GM08714 (cell line): ENCODE data around the gene DOC2B.
A peak's percentile ranks its signal among the peaks of the same experiment; 100 is the strongest.
"Not testable (repeated sequence)": the region's sequence is repeated elsewhere in the genome, so short reads cannot be mapped to it uniquely, and the experiment has no call there.

Experiments used
- H3K4me3 ChIP-seq: fragments of 200-500 bp; sonication (Bioruptor generic); 2 replicates; pipeline ENCODE4 v1.5.1; 2014; ENCODE audit warnings: mild to moderate bottlenecking, low read length, inconsistent platforms
- ZNF274 ChIP-seq: IDR thresholded peaks from 2 replicates; pipeline ENCODE4 v1.6.1; 2012; ENCODE audit warnings: mild to moderate bottlenecking, low read depth, low read length

The DOC2B gene

GRCh38 chr17:218432-219110 is 37.1 kb upstream of the DOC2B start:
- no peak for TF ChIP-seq ZNF274
- no peak overlapping the region for H3K4me3 ChIP-seq

DNA sequence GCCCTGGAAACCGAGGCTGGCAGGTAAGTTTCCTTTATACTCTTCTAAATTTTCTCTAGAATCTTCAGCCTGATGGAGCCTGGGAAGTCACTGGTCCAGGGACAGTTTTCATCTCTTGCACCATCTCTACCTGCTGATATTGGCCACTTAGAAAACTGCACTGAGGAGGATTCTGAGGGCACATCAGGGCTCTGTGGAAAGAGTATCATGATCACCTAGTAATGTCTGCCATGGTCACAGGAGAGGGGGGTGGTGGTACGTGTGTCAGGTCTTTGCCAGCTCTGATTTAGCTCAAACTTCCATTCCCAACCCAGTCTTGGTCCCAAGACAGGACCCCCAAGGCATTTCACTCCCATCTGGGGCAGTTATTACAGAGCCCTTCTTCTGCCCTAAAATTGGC is 35.2 kb upstream of the DOC2B start:
- TF ChIP-seq ZNF274, result no peak

DNA sequence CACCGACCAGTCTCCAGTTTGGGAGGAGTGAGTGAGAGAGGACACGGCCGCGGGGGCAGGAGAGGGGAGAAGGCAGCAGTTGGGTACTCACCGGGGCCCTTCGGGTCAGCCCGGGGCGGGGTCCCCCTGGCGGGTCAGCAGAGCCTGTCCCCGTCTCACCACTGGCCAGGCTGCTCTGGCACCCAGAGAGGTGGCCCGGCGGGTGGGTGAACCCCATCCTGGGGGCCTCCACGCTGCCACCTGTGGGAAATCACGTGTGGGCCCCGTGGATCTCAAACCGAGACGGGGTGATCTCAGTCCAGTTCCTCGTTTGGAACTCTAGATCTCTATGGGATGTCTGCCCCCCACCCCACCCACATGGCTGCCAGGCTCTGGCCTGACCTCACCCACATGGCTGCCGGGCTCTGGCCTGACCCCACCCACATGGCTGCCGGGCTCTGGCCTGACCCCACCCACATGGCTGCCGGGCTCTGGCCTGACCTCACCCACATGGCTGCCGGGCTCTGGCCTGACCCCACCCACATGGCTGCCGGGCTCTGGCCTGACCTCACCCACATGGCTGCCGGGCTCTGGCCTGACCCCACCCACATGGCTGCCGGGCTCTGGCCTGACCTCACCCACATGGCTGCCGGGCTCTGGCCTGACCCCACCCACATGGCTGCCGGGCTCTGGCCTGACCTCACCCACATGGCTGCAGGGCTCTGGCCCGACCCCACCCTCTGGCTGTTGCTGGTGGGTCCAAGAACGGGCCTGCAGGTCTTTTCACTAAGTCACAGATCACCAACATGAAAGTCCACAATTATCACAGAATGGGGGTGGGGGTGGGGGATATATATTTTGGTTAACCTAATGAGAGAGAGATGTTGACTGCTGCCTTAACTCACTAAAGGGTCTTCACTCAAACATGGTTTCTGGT is 34.4 kb upstream of the DOC2B start:
- peak overlapping the region; percentile 55; the same call in 1 of the 2 replicates for H3K4me3 ChIP-seq

More for the DNA sequence above, 35.2 kb upstream of the DOC2B start:
- H3K4me3 ChIP-seq, result no peak overlapping the region

DNA sequence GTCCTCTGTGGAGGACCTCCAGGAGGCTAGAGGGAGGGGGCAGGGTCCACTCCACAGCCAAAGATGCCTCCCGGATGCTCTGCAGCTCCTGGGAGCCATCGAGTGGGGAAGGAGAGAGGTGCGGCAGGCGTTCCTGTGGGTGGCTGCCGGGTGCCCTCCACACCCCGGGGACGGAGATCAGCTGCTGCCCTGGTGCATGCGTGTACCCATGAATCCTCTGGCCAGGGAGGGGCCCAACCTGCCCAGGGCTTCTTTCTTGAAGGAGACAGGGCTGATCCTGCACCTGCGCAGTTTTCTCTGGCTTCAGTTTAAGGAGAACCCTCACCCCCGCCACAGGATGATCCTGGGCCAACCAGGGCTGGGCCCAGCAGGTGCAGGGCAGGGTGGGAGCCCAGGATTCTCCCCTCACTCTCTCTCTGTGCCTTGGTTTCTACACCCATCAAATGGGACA is 33.5 kb upstream of the DOC2B start:
- H3K4me3 ChIP-seq, result peak overlapping the region; percentile 55; the same call in 1 of the 2 replicates
- TF ChIP-seq ZNF274, result no peak

- H3K4me3 ChIP-seq, result no peak overlapping the region
- no peak for TF ChIP-seq ZNF274
Measured at GRCh38 chr17:213286-214105, 32.0 kb upstream of the DOC2B start.

GRCh38 chr17:210402-210801 is 29.0 kb upstream of the DOC2B start:
- H3K4me3 ChIP-seq, result no peak overlapping the region
- no peak for TF ChIP-seq ZNF274

DNA sequence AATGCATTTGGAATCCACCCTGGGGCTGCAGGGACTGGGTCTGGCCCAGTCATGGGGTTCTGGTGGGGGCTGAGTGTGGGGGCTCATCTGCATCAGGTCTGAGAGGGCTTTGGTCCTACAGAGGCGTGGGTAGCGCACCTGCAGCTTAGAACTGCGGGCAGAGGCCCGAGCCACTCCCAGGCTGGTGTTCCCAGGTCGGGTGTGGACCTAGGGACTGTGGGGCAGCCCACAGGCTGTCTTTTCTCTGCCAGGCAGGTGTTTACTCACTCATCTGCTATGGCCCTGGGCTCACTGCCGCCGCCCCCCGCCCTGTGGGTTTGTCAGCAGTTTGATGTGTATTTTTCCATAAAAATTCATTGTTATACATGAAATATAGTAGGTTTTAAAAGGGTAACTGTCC is 27.0 kb upstream of the DOC2B start:
- no peak for TF ChIP-seq ZNF274
- H3K4me3 ChIP-seq, result no peak overlapping the region

DNA sequence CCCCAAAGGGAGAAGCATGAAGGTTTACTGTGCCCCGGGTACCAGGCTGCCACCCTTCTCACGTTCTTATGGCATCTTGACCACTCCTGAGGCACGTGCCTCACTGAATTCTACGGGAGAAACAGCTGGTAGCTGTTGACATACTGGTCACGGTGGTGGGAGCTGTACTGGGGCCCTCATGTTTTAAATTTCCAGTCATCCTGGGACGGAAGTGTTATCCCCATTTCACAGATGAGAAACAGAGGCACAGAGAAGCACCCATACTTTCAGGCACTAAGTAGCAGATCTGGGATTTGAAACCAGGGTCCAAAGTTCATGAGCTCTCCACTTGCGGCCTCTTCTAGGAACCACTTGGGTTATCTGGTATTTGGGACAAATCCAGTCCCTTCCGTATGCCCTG is 26.3 kb upstream of the DOC2B start:
- no peak overlapping the region for H3K4me3 ChIP-seq
- no peak for TF ChIP-seq ZNF274

- no peak for TF ChIP-seq ZNF274
- no peak overlapping the region for H3K4me3 ChIP-seq
Measured at GRCh38 chr17:206941-207560, 25.6 kb upstream of the DOC2B start.

- H3K4me3 ChIP-seq, result not testable (repeated sequence)
Measured at GRCh38 chr17:206484-206883, 25.0 kb upstream of the DOC2B start.

DNA sequence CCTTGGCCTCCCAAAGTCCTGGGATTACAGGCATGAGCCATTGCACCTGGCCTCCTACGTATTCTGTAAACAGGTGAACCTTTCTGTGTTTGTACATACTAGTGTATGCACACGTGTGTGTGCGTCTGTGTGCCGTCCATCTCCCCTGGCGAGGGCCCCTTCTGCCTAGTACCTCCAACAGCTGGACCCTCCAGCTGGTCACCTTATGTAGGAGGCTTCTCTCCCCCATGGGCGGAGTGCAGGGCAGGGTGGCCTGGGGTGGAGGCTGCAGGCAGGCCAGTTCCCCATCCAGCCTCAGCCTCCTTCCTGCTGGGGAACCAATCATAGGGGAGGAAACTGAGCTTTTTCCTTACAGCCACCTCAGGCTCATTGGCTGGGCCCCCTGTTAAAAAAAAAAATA is 24.4 kb upstream of the DOC2B start:
- no peak overlapping the region for H3K4me3 ChIP-seq
- no peak for TF ChIP-seq ZNF274

GRCh38 chr17:205148-205669 is 23.8 kb upstream of the DOC2B start:
- H3K4me3 ChIP-seq, result no peak overlapping the region
- TF ChIP-seq ZNF274, result no peak

- no peak overlapping the region for H3K4me3 ChIP-seq
- no peak for TF ChIP-seq ZNF274
Measured at GRCh38 chr17:204427-205147, 23.1 kb upstream of the DOC2B start.
